HTR-8/SVneo (cell line): Measurements from ENCODE around the gene GNE.
"Not testable (repeated sequence)": the region's sequence is repeated elsewhere in the genome, so short reads cannot be mapped to it uniquely, and the experiment has no call there.

Source experiments
- DNase-seq: peaks from one replicate; pipeline ENCODE4 v3.0.0; 2011; ENCODE audit warnings: low spot score, mixed read lengths; ENCODE audit not compliant: insufficient read length
- FAIRE-seq: peaks from 2 replicates; lab custom pipeline; 2011; peaks lifted over from hg19 to GRCh38; lab: Jason Lieb, UNC

Gene GNE, protein sequence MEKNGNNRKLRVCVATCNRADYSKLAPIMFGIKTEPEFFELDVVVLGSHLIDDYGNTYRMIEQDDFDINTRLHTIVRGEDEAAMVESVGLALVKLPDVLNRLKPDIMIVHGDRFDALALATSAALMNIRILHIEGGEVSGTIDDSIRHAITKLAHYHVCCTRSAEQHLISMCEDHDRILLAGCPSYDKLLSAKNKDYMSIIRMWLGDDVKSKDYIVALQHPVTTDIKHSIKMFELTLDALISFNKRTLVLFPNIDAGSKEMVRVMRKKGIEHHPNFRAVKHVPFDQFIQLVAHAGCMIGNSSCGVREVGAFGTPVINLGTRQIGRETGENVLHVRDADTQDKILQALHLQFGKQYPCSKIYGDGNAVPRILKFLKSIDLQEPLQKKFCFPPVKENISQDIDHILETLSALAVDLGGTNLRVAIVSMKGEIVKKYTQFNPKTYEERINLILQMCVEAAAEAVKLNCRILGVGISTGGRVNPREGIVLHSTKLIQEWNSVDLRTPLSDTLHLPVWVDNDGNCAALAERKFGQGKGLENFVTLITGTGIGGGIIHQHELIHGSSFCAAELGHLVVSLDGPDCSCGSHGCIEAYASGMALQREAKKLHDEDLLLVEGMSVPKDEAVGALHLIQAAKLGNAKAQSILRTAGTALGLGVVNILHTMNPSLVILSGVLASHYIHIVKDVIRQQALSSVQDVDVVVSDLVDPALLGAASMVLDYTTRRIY

DNA sequence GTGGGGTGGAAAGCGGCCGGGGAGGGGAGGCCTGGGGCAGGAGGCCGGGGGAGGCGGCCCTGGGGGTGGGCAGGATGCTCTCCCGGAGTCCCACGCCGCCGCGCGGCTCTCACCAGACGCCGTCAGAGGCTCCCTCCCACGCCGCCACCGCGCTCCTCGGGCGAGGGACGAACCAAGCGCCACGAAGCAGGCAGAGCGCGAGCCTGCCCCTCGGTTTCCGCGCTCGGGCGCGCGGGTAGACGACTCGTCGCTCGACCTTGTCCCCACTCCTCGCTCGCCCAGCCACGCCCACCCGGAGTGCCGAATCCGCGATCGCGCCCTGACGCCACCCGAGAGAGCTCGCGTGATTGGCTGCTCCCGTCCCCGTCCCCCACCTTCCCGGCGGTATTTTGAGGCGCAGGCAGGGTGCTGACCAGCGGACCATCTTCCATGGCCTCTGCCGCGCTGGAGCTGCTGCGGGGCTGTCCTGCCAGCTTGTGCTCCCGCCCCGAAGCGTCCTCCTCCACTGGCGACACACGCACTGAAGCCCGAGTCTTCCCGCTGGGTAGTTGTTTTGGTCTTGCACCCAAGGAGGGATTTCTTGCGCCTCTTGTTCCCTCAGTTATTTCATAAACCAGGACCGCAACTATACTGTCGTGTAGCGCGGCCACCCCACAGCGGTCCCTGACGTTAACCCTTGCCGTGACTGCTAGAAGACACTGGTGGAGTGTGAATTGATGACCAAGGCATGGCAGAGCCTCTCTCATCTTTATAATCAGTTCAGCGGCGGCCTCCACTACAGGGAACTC lies at the start of gene GNE:
GNE (minus strand) TSS at position 241 of the 788 bp plus-strand sequence. CDS start 9,093 bp downstream, outside the sequence.
- DNase-seq (peak; percentile 94), FAIRE-seq (peak; percentile 96)

DNA sequence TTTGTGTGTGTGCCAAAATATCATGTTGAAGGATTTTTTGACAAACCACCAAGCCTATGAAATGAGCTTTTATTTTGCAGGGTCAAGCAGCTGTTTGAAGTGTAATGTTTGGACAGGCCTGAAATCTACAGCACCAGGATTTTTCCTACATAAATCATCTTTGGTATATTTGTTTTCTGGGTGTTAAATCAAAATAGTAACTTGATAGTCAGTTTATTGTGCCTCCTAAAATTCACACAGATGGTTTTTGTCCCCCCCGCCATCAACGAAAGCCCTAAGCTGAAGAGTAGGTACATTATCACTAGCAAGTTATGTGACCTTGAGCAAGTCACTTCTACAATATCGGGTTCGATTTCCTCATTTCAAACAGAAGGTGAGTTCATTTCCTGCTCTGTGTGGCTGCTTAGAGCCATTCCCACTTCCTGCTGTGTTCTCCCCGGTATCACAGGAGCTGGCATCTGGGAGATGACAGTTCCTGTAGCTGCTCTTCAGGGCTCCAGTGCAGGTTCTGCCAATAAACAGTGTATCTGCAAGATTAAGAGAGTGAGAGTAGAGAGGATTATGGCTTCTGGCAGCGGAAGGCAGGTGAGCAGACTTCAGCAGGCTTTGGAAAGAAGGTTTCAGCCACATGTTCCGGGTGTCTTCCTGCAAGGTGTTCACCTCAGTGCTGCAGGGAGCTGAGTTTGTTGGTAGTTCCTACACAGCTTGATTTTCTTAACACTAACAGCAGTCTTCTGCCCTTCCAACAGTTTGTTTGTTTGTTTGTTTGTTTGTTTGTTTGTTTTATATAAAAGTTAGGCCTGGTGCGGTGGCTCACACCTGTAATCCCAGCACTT lies 48.4 kb upstream of the GNE start:
- peak; percentile 30 for DNase-seq

DNA sequence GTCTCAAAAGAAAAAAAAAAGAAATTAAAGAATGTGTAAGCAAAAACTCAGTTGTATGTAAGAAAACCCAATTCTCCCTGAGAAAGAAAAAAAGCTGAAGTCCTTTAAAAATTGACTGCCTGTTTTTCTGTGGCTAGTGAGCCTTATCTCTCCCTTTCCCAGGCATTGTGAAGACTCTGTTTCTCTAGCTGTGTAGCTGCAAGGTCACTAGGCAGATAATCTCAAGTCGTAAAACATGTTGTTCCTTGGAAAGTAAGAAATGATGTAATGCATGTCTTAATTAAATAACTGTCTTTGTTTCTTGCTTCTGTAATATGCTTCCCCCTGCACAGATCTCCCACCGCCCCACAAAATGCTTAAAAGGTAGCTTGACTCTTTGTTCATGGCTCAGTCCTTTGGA lies 46.1 kb upstream of the GNE start:
- not testable (repeated sequence) for FAIRE-seq, DNase-seq

More for the DNA sequence above, 48.4 kb upstream of the GNE start:
- FAIRE-seq = no peak

DNA sequence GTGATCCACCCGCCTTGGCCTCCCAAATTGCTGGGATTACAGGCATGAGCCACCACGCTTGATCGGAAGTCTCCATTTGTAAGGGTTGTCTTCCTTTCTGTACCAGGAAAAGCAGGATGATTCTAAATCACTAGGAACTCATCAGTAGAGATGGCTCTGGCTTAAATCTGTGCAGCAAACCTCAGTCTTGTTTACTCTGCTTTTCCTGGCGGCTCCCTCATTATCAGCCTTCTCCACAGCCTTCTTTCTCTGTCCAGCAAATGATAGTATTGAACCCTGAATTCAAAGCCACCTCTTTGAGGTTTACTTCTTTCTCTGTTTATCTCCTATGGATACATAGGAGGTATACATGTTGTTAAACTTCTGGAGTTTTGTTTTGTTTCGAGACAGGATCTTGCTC lies 43.0 kb upstream of the GNE start:
- FAIRE-seq (no peak), DNase-seq (no peak)

DNA sequence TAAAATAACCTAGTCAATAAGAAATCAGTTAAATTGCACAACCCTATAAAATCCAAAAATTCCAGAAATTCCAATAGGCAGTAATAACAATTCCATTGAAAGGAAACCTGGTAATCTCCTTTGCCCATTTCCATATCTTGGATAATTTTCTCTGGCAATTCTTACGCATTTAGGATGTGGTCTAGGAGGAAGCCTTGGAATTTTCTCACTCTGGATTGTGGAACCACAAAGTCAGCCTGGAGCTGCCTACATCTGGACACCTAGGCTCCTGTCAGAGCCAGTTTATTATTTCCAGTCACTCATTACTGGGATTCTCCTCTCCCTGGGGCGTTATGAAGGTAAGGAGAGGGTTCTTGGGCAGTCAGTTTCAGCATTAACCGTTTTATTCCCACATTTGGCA lies 40.3 kb upstream of the GNE start:
- DNase-seq (peak; percentile 83), FAIRE-seq (no peak)

DNA sequence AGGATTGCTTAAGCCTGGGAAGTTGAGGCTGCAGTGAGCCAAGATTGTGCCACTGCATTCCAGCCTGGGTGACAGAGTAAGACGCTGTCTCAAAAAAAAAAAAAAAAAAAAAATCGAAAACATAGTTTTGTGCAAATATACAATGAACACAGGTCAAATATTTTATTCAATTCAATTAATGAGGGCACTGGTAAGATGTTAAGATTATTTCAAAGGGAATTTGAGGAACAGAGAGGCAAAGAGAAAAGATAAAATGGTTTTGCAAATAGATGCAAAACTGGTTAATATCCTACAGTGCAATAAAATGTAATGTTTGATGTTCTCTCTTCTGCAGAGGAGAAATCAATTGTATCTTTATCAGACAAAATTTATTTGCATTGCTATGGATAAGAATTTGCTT lies 39.5 kb upstream of the GNE start:
- no peak for FAIRE-seq

DNA sequence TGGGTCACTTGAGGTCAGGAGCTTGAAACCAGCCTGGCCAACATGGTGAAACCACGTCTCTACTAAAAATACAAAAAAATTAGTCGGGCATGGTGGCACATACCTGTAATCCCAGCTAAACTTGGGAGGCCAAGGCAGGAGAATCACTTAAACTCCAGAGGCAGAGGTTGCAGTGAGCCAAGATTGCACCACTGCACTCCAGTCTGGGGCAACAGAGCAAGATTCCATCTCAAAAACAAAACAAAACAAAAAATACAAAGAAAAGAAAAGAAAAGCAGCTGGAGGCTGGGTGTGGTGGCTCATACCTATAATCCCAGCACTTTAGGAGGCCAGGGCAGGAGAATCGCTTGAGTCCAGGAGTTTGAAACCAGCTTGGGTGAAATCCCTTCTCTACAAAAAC lies 36.7 kb upstream of the GNE start:
- not testable (repeated sequence) for FAIRE-seq, DNase-seq

More for the DNA sequence above, 39.5 kb upstream of the GNE start:
- DNase-seq = no peak

DNA sequence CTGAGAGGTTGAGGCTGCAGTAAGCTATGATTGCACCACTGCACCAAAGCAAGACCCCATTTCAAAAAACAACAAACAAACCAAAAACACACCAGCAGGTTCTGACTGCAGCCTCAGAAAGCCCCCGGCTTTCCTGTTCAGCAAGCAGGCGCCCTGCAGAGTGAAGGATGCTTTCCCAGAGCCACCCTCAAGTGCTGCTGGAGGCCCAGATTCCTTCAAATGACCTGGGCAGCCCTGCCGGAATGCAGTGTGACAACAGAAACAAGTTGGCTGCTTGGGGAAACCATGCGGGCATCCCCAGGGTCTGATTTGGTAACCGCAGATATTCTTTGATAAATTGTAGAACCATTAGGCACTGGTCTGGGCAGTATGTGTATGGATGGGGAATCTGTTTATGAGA lies 35.7 kb upstream of the GNE start:
- DNase-seq (no peak), FAIRE-seq (no peak)

DNA sequence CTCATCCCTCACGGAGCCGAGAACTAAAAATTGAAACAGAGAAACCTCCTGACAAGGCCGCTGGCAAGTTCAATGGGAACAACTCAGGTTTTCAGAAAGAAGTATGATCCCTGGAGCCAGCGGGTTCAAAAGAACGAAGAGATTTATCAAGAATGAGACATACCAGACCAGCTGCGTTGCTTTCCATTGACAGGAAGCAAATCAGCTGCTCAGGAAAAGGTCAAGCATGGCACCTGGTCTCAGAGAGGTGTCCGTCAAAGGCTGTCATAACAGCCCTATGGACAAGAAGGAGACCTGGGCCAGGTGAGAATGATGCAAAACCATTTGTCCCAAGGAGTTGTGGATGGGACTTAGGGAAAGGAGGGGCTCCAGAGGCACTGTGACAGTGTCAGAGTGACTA lies 34.9 kb upstream of the GNE start:
- no peak for FAIRE-seq
- DNase-seq = no peak

DNA sequence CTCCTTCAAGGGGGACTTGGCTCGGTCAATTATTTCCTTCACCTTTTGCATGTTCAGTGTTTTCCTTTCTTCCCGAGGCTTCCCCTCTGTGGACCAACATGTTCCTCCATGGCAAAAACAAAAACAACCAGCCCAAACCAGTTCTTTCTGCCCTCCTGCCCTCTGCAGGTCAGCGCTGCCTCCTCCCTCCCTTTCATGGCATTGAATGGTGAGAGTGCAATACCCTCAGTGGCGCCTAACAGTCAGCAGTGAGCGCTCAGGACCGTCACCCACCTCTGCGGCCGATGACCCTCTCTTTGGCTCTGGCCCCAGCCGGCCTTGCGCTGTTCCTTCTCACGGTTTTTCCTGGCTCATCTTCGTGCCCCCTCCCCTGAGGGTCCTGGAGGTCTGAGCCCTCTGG lies 34.4 kb upstream of the GNE start:
- no peak for DNase-seq

DNA sequence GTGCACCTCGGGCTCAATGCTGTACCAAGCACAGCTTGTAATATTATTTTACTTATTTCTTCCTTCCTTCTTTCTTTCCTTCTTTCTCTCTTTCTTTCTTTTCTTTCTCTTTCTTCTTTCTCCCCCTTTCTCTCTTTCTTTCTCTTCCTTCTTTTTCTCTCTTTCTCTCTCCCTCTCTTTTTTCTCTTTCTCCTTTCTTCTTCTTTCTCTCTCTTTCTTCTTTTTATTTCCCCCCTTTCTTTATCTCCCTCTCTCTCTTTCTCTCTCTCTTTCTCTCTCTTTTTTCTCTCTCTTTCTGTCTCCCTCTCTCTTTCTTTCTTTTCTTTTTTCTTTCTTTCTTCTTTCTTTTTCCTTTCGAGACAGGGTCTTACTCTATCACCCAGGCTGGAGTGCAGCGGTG lies 32.7 kb upstream of the GNE start:
- FAIRE-seq (no peak), DNase-seq (no peak)

More for the DNA sequence above, 34.4 kb upstream of the GNE start:
- no peak for FAIRE-seq

DNA sequence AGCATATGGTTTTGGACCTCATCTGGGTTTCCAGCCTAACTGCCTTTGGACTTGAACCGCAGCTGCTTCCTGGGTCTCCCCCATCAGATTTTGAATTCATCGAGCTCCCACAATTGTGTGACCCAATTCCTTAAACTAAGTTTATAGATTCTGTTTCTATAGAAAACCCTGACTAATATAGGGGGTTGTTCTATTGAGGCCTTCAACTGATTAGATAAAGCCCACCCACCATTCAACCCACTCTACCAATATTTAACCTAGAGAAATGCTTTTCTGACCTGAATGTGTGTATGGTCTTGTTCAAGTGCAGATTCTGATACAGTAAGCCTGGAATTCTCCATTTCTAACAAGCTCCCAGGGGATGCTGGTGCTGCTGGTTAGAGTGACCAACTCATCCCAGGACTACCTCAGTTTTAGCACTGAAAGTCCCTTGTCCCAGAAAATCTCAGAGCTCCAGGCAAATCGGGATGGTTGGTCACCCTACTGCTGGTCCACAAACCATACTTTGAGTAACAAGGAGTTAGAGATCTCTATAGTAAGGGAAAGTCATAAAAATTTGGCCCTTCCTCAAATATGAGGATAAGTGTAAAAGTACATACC lies 31.7 kb upstream of the GNE start:
- no peak for DNase-seq
- FAIRE-seq = no peak

DNA sequence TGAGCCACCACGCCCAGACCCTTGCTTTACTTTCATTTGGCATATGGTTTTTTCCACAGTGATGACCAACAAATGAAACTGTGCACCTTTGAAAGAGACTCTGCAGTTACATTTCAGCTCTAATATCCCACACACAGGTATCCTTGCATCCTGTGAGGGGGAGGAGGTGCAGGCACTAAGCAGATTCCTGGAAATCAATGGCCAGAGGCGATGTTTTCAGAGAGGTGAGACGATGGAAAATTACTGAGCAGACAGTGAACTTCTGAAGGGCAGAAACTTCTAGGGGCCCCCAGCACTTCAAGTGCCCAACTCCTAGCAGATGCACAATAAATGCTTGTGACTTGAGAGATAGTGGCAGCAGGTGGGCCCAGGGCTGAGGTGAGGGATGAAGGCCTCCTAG lies 29.8 kb upstream of the GNE start:
- FAIRE-seq = no peak

DNA sequence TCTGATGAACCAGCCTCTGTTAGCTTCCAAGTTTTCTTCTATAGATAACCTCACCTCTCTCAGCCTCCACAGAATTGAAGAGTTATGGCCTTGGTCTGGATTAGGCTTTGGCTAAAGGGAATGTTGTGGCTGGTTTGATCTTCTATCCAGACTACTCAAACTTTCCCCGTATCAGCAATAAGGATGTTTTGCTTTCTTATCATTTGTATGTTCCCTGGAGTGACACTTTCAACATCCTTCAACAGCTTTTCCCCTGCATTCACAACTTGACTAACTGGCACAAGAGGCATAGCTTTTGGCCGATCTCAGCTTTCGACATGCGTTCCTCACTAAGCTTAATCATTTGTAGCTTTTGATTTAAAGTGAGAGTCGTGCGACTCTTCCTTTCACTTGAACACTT lies 28.1 kb upstream of the GNE start:
- no peak for FAIRE-seq
- DNase-seq = no peak

More for the DNA sequence above, 29.8 kb upstream of the GNE start:
- no peak for DNase-seq

DNA sequence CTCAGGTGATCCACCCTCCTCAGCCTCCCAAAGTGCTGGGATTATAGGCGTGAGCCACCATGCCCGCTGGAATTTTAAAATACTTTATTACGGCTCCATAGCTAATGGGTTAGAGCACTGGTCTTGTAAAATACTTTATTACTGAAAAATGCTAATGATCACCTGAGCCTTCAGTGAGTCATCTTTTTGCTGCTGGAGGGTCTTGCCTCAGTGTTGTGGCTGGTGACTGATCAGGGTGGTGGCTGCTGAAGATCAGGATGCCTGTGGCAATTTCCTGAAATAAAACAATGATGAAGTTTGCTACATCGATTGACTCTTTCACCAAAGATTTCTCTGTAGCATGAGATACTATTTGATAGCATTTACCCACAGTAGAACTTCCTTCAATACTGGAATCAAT lies 26.0 kb upstream of the GNE start:
- no peak for DNase-seq
- FAIRE-seq = no peak

DNA sequence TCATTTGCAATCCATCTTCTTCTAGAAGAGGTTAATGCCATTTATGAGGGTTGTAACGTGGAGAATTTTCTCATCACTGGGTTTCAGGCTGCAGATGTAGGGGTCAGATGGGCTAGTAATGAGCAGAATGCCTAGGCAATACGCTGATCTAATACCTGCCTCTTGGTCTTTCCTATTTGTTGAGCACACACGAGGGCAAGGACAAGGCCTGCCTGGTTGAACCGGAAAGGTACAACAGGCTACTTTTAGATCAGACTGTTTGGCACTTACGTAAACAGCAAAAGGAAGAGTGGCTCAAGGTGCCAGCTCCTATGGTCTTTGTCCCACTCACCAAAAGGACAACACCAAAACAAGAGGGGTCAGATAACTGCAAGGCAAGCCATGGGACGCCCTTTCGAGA lies 24.0 kb upstream of the GNE start:
- FAIRE-seq (no peak), DNase-seq (no peak)

DNA sequence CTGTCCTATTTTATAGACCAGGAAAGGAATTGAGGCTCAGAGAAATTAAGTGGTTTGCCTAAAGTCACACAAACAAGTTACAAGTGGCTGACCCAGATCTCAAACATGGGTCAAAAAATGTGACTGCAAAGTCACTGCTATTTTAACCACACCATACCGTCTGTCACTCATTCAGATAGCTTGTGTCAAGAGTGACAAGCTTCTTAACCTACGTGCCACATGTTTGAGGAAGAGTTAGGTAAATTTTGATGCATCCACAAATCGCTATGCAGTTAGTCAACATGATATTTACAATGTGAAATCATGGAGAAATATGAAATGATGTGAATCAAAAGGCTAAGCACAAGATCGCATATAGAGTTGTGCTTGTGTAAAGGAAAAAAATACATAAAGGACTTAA lies 22.7 kb upstream of the GNE start:
- FAIRE-seq (no peak), DNase-seq (no peak)

DNA sequence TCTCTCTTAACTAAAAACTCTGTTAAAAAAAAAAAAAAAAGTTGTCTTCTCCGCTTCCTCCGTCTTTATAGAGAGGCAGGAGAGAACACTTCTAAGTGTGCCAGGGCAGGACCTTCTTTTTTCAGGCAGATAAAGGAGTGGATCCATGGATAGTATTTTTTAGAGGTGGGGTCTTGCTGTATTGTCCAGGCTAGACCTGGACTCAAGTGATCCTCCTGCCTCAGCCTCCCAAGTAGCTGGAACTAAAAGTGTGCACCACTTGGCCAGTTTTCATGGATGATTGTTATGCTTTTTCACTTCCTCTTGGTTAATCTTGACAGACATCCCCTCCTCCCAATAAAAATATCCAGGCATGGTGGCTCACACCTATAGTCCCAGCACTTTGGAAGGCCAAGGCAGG lies 20.0 kb upstream of the GNE start:
- FAIRE-seq = peak; percentile 23
- no peak for DNase-seq

DNA sequence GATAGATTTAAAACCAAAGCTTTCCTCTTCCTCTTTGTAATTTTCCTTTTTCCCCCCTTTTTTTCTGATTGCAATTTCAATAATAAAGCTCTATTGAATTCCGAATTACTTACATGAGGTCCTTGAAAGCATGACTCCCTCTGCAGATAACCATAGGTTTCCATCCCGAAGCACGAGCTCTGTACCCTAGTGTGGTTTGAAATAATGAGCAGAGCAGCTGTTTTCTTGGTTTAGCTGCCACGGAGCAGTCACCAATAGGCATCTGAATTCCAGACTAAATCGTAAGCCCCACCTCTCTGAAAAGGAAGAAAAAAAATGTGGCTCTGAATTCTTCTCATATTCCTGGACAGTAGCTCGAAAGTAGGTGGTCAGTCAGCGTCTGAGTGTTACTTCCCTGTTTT lies 18.5 kb upstream of the GNE start:
- peak; percentile 13 for FAIRE-seq
- DNase-seq = peak; percentile 82
